WTC11 (cell line): ENCODE data around the gene BCO2. TPM values are rescaled to one million over a fixed set of nuclear protein-coding genes. Genes with fewer than 3 reads are reported as not detected.

Experiments
- ATAC-seq: fragments of 200-7000 bp; cut with Tn5 transposase; 2 replicates; pipeline ENCODE4 v1.10.0; 2021; ENCODE audit warnings: mild to moderate bottlenecking, moderate library complexity
- CTCF ChIA-PET: fragments of 300-600 bp; sonication (Branson Sonifier 250); formaldehyde crosslinking; loops from one replicate; lab custom pipeline; 2021; ENCODE audit warnings: antibody characterized with exemption; lab: Charles Lee
- POLR2A ChIA-PET: fragments of 350-600 bp; sonication (Branson Sonifier 250); formaldehyde crosslinking; loops from one replicate; lab custom pipeline; 2021; ENCODE audit warnings: antibody characterized with exemption; lab: Charles Lee
- DNase-seq: peaks from one replicate; pipeline ENCODE4 v3.0.0; 2021; ENCODE audit warnings: low spot score
- H3K27ac Mint-ChIP-seq: 2 replicates; pipeline ENCODE4 v1.8.0; 2021; ENCODE audit warnings: mixed read lengths
- H3K27me3 Mint-ChIP-seq: 2 replicates; pipeline ENCODE4 v1.8.0; 2021; ENCODE audit warnings: low read depth, mild to moderate bottlenecking, moderate library complexity, mixed read lengths
- H3K36me3 Mint-ChIP-seq: 2 replicates; pipeline ENCODE4 v1.8.0; 2021; ENCODE audit warnings: mixed read lengths
- H3K4me1 Mint-ChIP-seq: 2 replicates; pipeline ENCODE4 v1.8.0; 2022; ENCODE audit warnings: mixed read lengths
- H3K4me3 Mint-ChIP-seq: 2 replicates; pipeline ENCODE4 v1.8.0; 2021; ENCODE audit warnings: mild to moderate bottlenecking, moderate library complexity, mixed read lengths
- H3K9me3 Mint-ChIP-seq: 2 replicates; pipeline ENCODE4 v1.8.0; 2021; ENCODE audit warnings: mixed read lengths
- AR ChIP-seq: fragments of 250-450 bp; sonication (Bioruptor Pico); IDR thresholded peaks from 2 replicates; pipeline ENCODE4 v1.9.0; 2021; ENCODE audit warnings: mild to moderate bottlenecking
- CREM ChIP-seq: sonication (generic); formaldehyde crosslinking; IDR thresholded peaks from 2 replicates; pipeline ENCODE4 v1.8.1; 2022; ENCODE audit warnings: mild to moderate bottlenecking, missing genetic modification reagents, moderate library complexity
- E2F1 ChIP-seq: sonication (generic); formaldehyde crosslinking; IDR thresholded peaks from 2 replicates; pipeline ENCODE4 v1.8.0; 2022; ENCODE audit warnings: mild to moderate bottlenecking, missing genetic modification reagents
- ERG ChIP-seq: fragments of 250-450 bp; sonication (Bioruptor Pico); IDR thresholded peaks from 2 replicates; pipeline ENCODE4 v1.8.0; 2021; ENCODE audit warnings: mild to moderate bottlenecking
- FOXJ3 ChIP-seq: sonication (generic); formaldehyde crosslinking; IDR thresholded peaks from 2 replicates; pipeline ENCODE4 v1.9.0; 2021; ENCODE audit warnings: missing genetic modification reagents, mild to moderate bottlenecking, borderline replicate concordance
- FOXP1 ChIP-seq: sonication (generic); formaldehyde crosslinking; IDR thresholded peaks from 2 replicates; pipeline ENCODE4 v1.8.0; 2022; ENCODE audit warnings: missing genetic modification reagents, mild to moderate bottlenecking, moderate library complexity, borderline replicate concordance
- GRHL2 ChIP-seq: fragments of 250-450 bp; sonication (Bioruptor Pico); IDR thresholded peaks from 2 replicates; pipeline ENCODE4 v1.8.0; 2022; ENCODE audit warnings: mild to moderate bottlenecking, moderate library complexity; ENCODE audit not compliant: insufficient replicate concordance, severe bottlenecking
- IRF1 ChIP-seq: sonication (generic); formaldehyde crosslinking; IDR thresholded peaks from 2 replicates; pipeline ENCODE4 v1.8.0; 2023; ENCODE audit warnings: missing genetic modification reagents
- JUN ChIP-seq: sonication (generic); formaldehyde crosslinking; IDR thresholded peaks from 2 replicates; pipeline ENCODE4 v1.8.0; 2023; ENCODE audit warnings: mild to moderate bottlenecking, missing genetic modification reagents
- MLX ChIP-seq: sonication (generic); formaldehyde crosslinking; IDR thresholded peaks from 2 replicates; pipeline ENCODE4 v1.8.1; 2023; ENCODE audit warnings: mild to moderate bottlenecking, missing genetic modification reagents, moderate library complexity
- NFE2L1 ChIP-seq: sonication (generic); formaldehyde crosslinking; IDR thresholded peaks from 2 replicates; pipeline ENCODE4 v1.8.1; 2023; ENCODE audit warnings: missing genetic modification reagents
- NR3C1 ChIP-seq: sonication (generic); formaldehyde crosslinking; conservative IDR thresholded peaks from 2 replicates; pipeline ENCODE4 v1.8.1; 2023; ENCODE audit warnings: low read depth, mild to moderate bottlenecking, missing genetic modification reagents
- RORB ChIP-seq: fragments of 250-450 bp; sonication (Bioruptor Pico); IDR thresholded peaks from 2 replicates; pipeline ENCODE4 v1.9.0; 2021; ENCODE audit warnings: mild to moderate bottlenecking
- SMAD3 ChIP-seq: sonication (generic); formaldehyde crosslinking; IDR thresholded peaks from 2 replicates; pipeline ENCODE4 v1.8.0; 2022; ENCODE audit warnings: missing genetic modification reagents, mild to moderate bottlenecking, borderline replicate concordance
- TEAD1 ChIP-seq: sonication (generic); formaldehyde crosslinking; IDR thresholded peaks from 2 replicates; pipeline ENCODE4 v1.8.0; 2022; ENCODE audit warnings: mild to moderate bottlenecking, missing genetic modification reagents
- TEAD4 ChIP-seq: sonication (generic); formaldehyde crosslinking; IDR thresholded peaks from 2 replicates; pipeline ENCODE4 v1.8.0; 2022; ENCODE audit warnings: mild to moderate bottlenecking, missing genetic modification reagents
- TP53 ChIP-seq: sonication (generic); formaldehyde crosslinking; IDR thresholded peaks from 2 replicates; pipeline ENCODE4 v1.8.1; 2023; ENCODE audit warnings: mild to moderate bottlenecking, missing genetic modification reagents
- ZNF317 ChIP-seq: sonication (generic); formaldehyde crosslinking; IDR thresholded peaks from 2 replicates; pipeline ENCODE4 v1.8.1; 2023; ENCODE audit warnings: low read depth, mild to moderate bottlenecking, moderate library complexity, missing genetic modification reagents, borderline replicate concordance
- ZNF416 ChIP-seq: fragments of 250-450 bp; sonication (Bioruptor Pico); IDR thresholded peaks from 2 replicates; pipeline ENCODE4 v1.9.0; 2021; ENCODE audit warnings: mild to moderate bottlenecking, inconsistent platforms
- ZSCAN18 ChIP-seq: fragments of 250-450 bp; sonication (Bioruptor Pico); IDR thresholded peaks from 2 replicates; pipeline ENCODE4 v2.1.2; 2022; ENCODE audit warnings: mild to moderate bottlenecking, moderate library complexity
- total RNA-seq: library from RNA; stranded (reverse); gene quantifications from 3 replicates; pipeline ENCODE4 v1.2.3, GENCODE V29; 2021

The BCO2 gene
- total RNA-seq, 1 experiment from 2014 or later, result 1.0 TPM

- POLR2A ChIA-PET, result no interaction called here
- Mint-ChIP-seq H3K9me3 (no peaks in the 10 kb centered on the region; the same call in 1 of the 2 replicates), H3K36me3 (no peaks in the 10 kb centered on the region), H3K27ac (no peak overlapping the region), H3K27me3 (peaks cover 12% of the 10 kb centered on the region), H3K4me3 (no peak overlapping the region)
- DNase-seq (no peak), ATAC-seq (no peak)
- no peak for TF ChIP-seq FOXP1
- TF ChIP-seq AR (CRISPR knock-in tag), result no peak
- TF ChIP-seq, all 79 proteins: peak for 0
- no peaks in the 10 kb centered on the region for H3K4me1 Mint-ChIP-seq
- CTCF ChIA-PET, result interaction anchor here (1.0 kb wide), 1 partner anchor 30 kb away, joined by 3 read pairs; no protein-coding TSS in a partner anchor
Observed at GRCh38 chr11:112249871-112250610, 74.7 kb downstream of the BCO2 start.

- Mint-ChIP-seq H3K9me3 (no peaks in the 10 kb centered on the region), H3K4me1 (no peaks in the 10 kb centered on the region), H3K36me3 (no peaks in the 10 kb centered on the region), H3K27ac (no peak overlapping the region), H3K4me3 (no peak overlapping the region), H3K27me3 (peaks cover 15% of the 10 kb centered on the region)
- ATAC-seq (peak; percentile 53), DNase-seq (no peak)
- ChIA-PET POLR2A (no interaction called here), CTCF (interaction anchor here (0.6 kb wide), 1 partner anchor 27 kb away, joined by 3 read pairs; no protein-coding TSS in a partner anchor)
- TF ChIP-seq CREM (CRISPR knock-in tag), result no peak
- TF ChIP-seq TEAD1 (CRISPR knock-in tag), result no peak
- no peak for TF ChIP-seq ERG (CRISPR knock-in tag)
- no peak for TF ChIP-seq IRF1 (CRISPR knock-in tag)
- TF ChIP-seq ZNF317, result no peak
- TF ChIP-seq GRHL2 (CRISPR knock-in tag), result no peak
- no peak for TF ChIP-seq FOXP1
- TF ChIP-seq TEAD4 (CRISPR knock-in tag), result no peak
- no peak for TF ChIP-seq TP53 (CRISPR knock-in tag)
- TF ChIP-seq RORB (CRISPR knock-in tag), result no peak
- TF ChIP-seq E2F1 (CRISPR knock-in tag), result no peak
- TF ChIP-seq NFE2L1 (CRISPR knock-in tag), result no peak
Observed at GRCh38 chr11:112253605-112254242, 78.4 kb downstream of the BCO2 start.

GRCh38 chr11:112255067-112255720, 79.9 kb downstream of the BCO2 start:
- DNase-seq, result no peak
- Mint-ChIP-seq H3K27ac (no peak overlapping the region), H3K9me3 (no peaks in the 10 kb centered on the region), H3K4me1 (no peaks in the 10 kb centered on the region), H3K27me3 (peaks cover 12% of the 10 kb centered on the region; the same call in 1 of the 2 replicates), H3K4me3 (no peak overlapping the region), H3K36me3 (no peaks in the 10 kb centered on the region)
- no peak for ATAC-seq
- ChIA-PET POLR2A (interaction anchor here (0.5 kb wide), 1 partner anchor 997 kb away, joined by 5 read pairs; no protein-coding TSS in a partner anchor), CTCF (no interaction called here)
- no peak for TF ChIP-seq GRHL2 (CRISPR knock-in tag)
- no peak for TF ChIP-seq CREM (CRISPR knock-in tag)
- no peak for TF ChIP-seq ZNF416 (CRISPR knock-in tag)
- no peak for TF ChIP-seq FOXJ3 (CRISPR knock-in tag)
- TF ChIP-seq SMAD3 (CRISPR knock-in tag), result no peak
- no peak for TF ChIP-seq ZSCAN18
- no peak for TF ChIP-seq NR3C1 (CRISPR knock-in tag)
- TF ChIP-seq MLX (CRISPR knock-in tag), result no peak
- no peak for TF ChIP-seq JUN
